Lung (tissue), 12 donors: ENCODE results near the gene LPAR3. TPM values are rescaled to one million over a fixed set of nuclear protein-coding genes. Genes with fewer than 3 reads are reported as not detected.

Source experiments
- ATAC-seq: fragments of 200-7000 bp; cut with Tn5 transposase; one replicate; pipeline ENCODE4 v1.9.1; 2020; ENCODE audit warnings: moderate number of reproducible peaks; ENCODE audit not compliant: insufficient read depth, low FRiP score
- DNase-seq, 3 donors: peaks; one replicate each; pipeline ENCODE4 v3.0.0-alpha.2; 2013 to 2017
- H3K27ac ChIP-seq, 2 donors: one replicate each; pipeline ENCODE4 v1.5.1; 2013; ENCODE audit warnings: mild to moderate bottlenecking in 2 of 2, moderate library complexity in 2 of 2, control low read depth in 1 of 2, inconsistent platforms in 1 of 2, low read depth in 1 of 2, low read length in 1 of 2
- H3K27me3 ChIP-seq, 3 donors: one replicate each; pipeline ENCODE4 v1.5.1; 2013; ENCODE audit warnings: low read length in 2 of 3; ENCODE audit not compliant: control insufficient read depth in 3 of 3, insufficient read depth in 3 of 3
- H3K36me3 ChIP-seq, 4 donors: one replicate each; pipeline ENCODE4 v1.5.1; 2013; ENCODE audit warnings: low read length in 4 of 4, mild to moderate bottlenecking in 1 of 4, moderate library complexity in 1 of 4; ENCODE audit not compliant: control insufficient read depth in 4 of 4, insufficient read depth in 4 of 4
- H3K4me1 ChIP-seq, 5 donors: one replicate each; pipeline ENCODE4 v1.5.1; 2013; ENCODE audit warnings: low read length in 5 of 5, mild to moderate bottlenecking in 2 of 5, moderate library complexity in 1 of 5; ENCODE audit not compliant: control insufficient read depth in 5 of 5, insufficient read depth in 5 of 5
- H3K4me3 ChIP-seq: one replicate; pipeline ENCODE4 v1.5.1; 2013; ENCODE audit warnings: mild to moderate bottlenecking, control low read depth, moderate library complexity
- H3K9ac ChIP-seq, 2 donors: one replicate each; pipeline ENCODE4 v1.5.1; 2013; ENCODE audit warnings: low read length in 2 of 2, control low read depth in 1 of 2; ENCODE audit not compliant: insufficient read depth in 1 of 2
- H3K9me3 ChIP-seq, 4 donors: one replicate each; pipeline ENCODE4 v1.5.1; 2013; ENCODE audit warnings: low read length in 3 of 4, mild to moderate bottlenecking in 1 of 4, moderate library complexity in 1 of 4; ENCODE audit not compliant: control insufficient read depth in 4 of 4, insufficient read depth in 3 of 4
- WGBS, 2 donors: extraction: QIAGEN DNeasy Blood & Tissue Kit; methylation state at CpG; one replicate each; pipeline ENCODE4 v1.1.7; 2013; 5-methylcytosine and 5-hydroxymethylcytosine counted together
- polyA plus RNA-seq, 2 donors: library from polyadenylated mRNA; stranded (reverse); fragments of 200-250 nt; gene quantifications; one replicate each; pipeline ENCODE4 v1.2.1, GENCODE V29; 2013
- total RNA-seq, 2 donors: library from RNA; depleted of rRNA in 1 of 2; stranded (reverse); fragments of >200 nt in 1 of 2; gene quantifications; one replicate each; pipeline ENCODE4 v1.2.1, GENCODE V29; 2014 to 2021
- TF ChIP-seq, protein P1 (sequence below): IDR thresholded peaks from 2 replicates; pipeline ENCODE4 v1.5.1; 2012; ENCODE audit warnings: mild to moderate bottlenecking; ENCODE audit errors: control extremely low read depth, extremely low read depth
- donor health status: control.
- donor health status: control.
- donor health status: Bipolar disorder and iron deficiency.
- donor health status: healthy.
- donor health status: DM: yes; HTN: yes; CAD: no.

The LPAR3 gene
- total and polyA plus RNA-seq, 4 donors: 0.98 to 8.3 (median 5.3) TPM

DNA sequence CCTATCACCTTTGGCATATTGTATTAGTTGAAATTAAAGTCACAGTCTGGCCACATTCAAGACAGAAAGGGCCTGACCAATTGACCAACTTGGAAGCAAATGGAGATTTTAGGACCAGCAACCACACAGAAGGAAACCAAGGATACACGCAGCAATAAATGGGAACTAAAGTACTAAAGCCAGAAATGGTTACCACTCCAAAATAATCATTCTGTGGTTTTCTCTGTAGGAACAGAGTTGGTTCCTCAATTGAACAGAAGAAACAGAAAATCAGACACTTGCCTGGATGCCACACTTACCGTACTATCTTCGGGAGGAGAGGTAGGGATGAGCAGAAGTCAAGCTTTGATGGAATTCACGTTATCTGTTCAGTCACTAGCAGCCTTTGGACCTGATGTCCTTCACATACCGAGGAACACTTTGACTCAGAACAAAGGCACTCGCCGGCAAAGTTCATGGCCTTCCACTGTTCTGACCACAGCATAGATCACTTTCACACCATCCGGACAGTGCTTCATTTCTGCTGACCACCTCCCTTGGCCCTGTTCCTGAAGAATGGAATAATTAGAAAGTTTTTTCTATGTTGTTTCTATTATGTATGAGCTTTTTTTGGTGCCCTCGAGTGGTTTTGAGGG lies 96.9 kb downstream of the LPAR3 start:
- Histone ChIP-seq H3K4me3 (no peak overlapping the region), H3K27ac (no peak overlapping the region), H3K9me3 (peaks cover 0 to 9% (median under 1%) of the 10 kb centered on the region in 4 donors), H3K4me1 (no peaks in the 10 kb centered on the region), H3K27me3 (no peaks in the 10 kb centered on the region), H3K9ac (no peak overlapping the region), H3K36me3 (no peaks in the 10 kb centered on the region)
- DNase-seq: no peak
- TF ChIP-seq, protein P1, sequence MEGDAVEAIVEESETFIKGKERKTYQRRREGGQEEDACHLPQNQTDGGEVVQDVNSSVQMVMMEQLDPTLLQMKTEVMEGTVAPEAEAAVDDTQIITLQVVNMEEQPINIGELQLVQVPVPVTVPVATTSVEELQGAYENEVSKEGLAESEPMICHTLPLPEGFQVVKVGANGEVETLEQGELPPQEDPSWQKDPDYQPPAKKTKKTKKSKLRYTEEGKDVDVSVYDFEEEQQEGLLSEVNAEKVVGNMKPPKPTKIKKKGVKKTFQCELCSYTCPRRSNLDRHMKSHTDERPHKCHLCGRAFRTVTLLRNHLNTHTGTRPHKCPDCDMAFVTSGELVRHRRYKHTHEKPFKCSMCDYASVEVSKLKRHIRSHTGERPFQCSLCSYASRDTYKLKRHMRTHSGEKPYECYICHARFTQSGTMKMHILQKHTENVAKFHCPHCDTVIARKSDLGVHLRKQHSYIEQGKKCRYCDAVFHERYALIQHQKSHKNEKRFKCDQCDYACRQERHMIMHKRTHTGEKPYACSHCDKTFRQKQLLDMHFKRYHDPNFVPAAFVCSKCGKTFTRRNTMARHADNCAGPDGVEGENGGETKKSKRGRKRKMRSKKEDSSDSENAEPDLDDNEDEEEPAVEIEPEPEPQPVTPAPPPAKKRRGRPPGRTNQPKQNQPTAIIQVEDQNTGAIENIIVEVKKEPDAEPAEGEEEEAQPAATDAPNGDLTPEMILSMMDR: no peak
- WGBS, 2 donors: 69 to 77% methylated on average over 9 of the region's 9 CpGs
- no peak for ATAC-seq

- 87 to 93% methylated on average over 2 of the region's 2 CpGs for WGBS, 2 donors
- no peak for ATAC-seq
- TF ChIP-seq, protein P1: no peak
Observed at GRCh38 chr1:84795213-84795612, 97.8 kb downstream of the LPAR3 start.

DNA sequence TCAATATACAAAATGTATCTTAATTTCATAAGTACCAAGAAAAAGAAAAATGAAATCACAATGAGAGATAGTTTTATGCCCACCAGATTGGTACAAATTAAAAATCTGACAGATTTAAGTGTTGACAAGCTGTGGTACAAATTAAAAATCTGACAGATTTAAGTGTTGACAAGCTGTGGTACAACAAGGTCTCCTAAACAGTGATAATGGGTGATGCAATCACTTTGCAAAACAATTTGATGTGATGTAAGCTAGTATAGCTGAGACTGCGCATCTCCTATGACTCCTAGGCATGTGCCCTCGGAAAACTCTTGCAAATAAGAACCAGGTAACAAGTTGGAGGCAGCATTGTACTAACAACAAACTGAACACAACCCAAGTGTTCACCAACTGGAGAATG lies 100.6 kb downstream of the LPAR3 start:
- WGBS, 2 donors: 90% methylated on average over 2 of the region's 2 CpGs
- peaks cover 0 to 5% (median 0%) of the 10 kb centered on the region in 5 donors for H3K4me1 ChIP-seq
- no peak overlapping the region for H3K9ac ChIP-seq
- H3K36me3 ChIP-seq: no peaks in the 10 kb centered on the region
- H3K27ac ChIP-seq: no peak overlapping the region
- no peak overlapping the region for H3K4me3 ChIP-seq
- TF ChIP-seq, protein P1: no peak
- DNase-seq (no peak), ATAC-seq (no peak)
- H3K9me3 ChIP-seq: peaks cover 0 to 9% (median under 1%) of the 10 kb centered on the region in 4 donors
- no peaks in the 10 kb centered on the region for H3K27me3 ChIP-seq

More at GRCh38 chr1:84795213-84795612, 97.8 kb downstream of the LPAR3 start:
- Histone ChIP-seq H3K27ac (no peak overlapping the region), H3K4me3 (no peak overlapping the region), H3K4me1 (no peaks in the 10 kb centered on the region), H3K36me3 (no peaks in the 10 kb centered on the region), H3K27me3 (no peaks in the 10 kb centered on the region), H3K9ac (no peak overlapping the region), H3K9me3 (peaks cover 0 to 9% (median under 1%) of the 10 kb centered on the region in 4 donors)
- no peak for DNase-seq
